Activated B cell treated with CpG ODN at 0.5 μM for 24 hours (primary cell): ENCODE data around the gene TRIM31. TPM values are rescaled to one million over a fixed set of nuclear protein-coding genes. Genes with fewer than 3 reads are reported as not detected.

Experiments
- ATAC-seq: fragments of 200-7000 bp; cut with Tn5 transposase; one replicate; pipeline ENCODE4 v1.10.0; 2021; ENCODE audit warnings: low read depth, mild to moderate bottlenecking, moderate library complexity
- CTCF ChIA-PET: fragments of 350-600 bp; sonication (Branson Sonifier 250); formaldehyde crosslinking; loops from one replicate; lab custom pipeline; 2021; ENCODE audit warnings: antibody characterized with exemption; lab: Charles Lee
- POLR2A ChIA-PET: fragments of 350-600 bp; sonication (Branson Sonifier 250); formaldehyde crosslinking; loops from one replicate; lab custom pipeline; 2021; ENCODE audit warnings: antibody characterized with exemption; lab: Charles Lee
- DNase-seq: peaks from one replicate; pipeline ENCODE4 v3.0.0; 2022
- H3K27ac Mint-ChIP-seq: one replicate; pipeline ENCODE4 v1.8.0; 2020; ENCODE audit warnings: mixed read lengths
- H3K27me3 Mint-ChIP-seq: one replicate; pipeline ENCODE4 v1.8.0; 2021; ENCODE audit warnings: mixed read lengths
- H3K36me3 Mint-ChIP-seq: one replicate; pipeline ENCODE4 v1.8.0; 2021; ENCODE audit warnings: low read depth, mixed read lengths
- H3K4me1 Mint-ChIP-seq: one replicate; pipeline ENCODE4 v1.8.0; 2021; ENCODE audit warnings: mixed read lengths
- H3K4me3 Mint-ChIP-seq: one replicate; pipeline ENCODE4 v1.8.0; 2020; ENCODE audit warnings: mild to moderate bottlenecking, mixed read lengths
- H3K9me3 Mint-ChIP-seq: one replicate; pipeline ENCODE4 v1.8.0; 2020; ENCODE audit warnings: mixed read lengths
- CTCF ChIP-seq: fragments of 200-600 bp; IDR thresholded peaks from one replicate; pipeline ENCODE4 v1.8.0; 2022; ENCODE audit warnings: antibody characterized with exemption, mild to moderate bottlenecking
- intact Hi-C: fragments of 100-400 bp; cut with micrococcal nuclease; formaldehyde crosslinking; loops from one replicate; pipeline ENCODE4 v1.15.1; 2024
- total RNA-seq: library from RNA; stranded (reverse); gene quantifications from 2 replicates; pipeline ENCODE4 v1.2.3, GENCODE V29; 2022

Gene TRIM31
- total RNA-seq, 1 donor from 2014 or later = not detected

GRCh38 chr6:30075790-30076732, 36.8 kb downstream of the TRIM31 start:
- Mint-ChIP-seq H3K9me3 (no peaks in the 10 kb centered on the region), H3K36me3 (peaks cover 3% of the 10 kb centered on the region), H3K27ac (no peak overlapping the region), H3K4me1 (peaks cover 21% of the 10 kb centered on the region), H3K4me3 (peak overlapping the region; percentile 42), H3K27me3 (peaks cover 65% of the 10 kb centered on the region)
- TF ChIP-seq CTCF = no peak
- POLR2A ChIA-PET = no interaction called here
- intact Hi-C loops = no loop called here
- CTCF ChIA-PET = no interaction called here
- DNase-seq (no peak), ATAC-seq (no peak)

GRCh38 chr6:30075094-30075789, 37.6 kb downstream of the TRIM31 start, which contains the start of gene RNF39:
Gene RNF39 (minus strand): TSS chr6:30075769. CDS start chr6:30075585, 184 bp downstream.
- ChIA-PET POLR2A (no interaction called here), CTCF (interaction anchor here (1.4 kb wide), 1 partner anchor 56 kb away, joined by 4 read pairs; no protein-coding TSS in a partner anchor)
- Mint-ChIP-seq H3K4me3 (peak within 1 kb of the TSS; percentile 42), H3K4me1 (peaks cover 29% of the 10 kb centered on the region), H3K27me3 (peaks cover 71% of the 10 kb centered on the region), H3K27ac (no peak within 1 kb of the TSS), H3K9me3 (no peaks in the 10 kb centered on the region), H3K36me3 (peaks cover 9% of the 10 kb centered on the region)
- ATAC-seq (no peak), DNase-seq (no peak)
- intact Hi-C loops = no loop called here
- no peak for TF ChIP-seq CTCF

GRCh38 chr6:30074331-30075093, 38.4 kb downstream of the TRIM31 start:
- TF ChIP-seq CTCF = no peak
- CTCF ChIA-PET = interaction anchor here (1.4 kb wide), 1 partner anchor 56 kb away, joined by 4 read pairs; no protein-coding TSS in a partner anchor
- POLR2A ChIA-PET = interaction anchor here (0.9 kb wide), 1 partner anchor 13 kb away, joined by 3 read pairs; the partner anchor contains the start of gene POLR1H
- ATAC-seq = no peak
- Mint-ChIP-seq H3K36me3 (peaks cover 17% of the 10 kb centered on the region), H3K27me3 (peaks cover 72% of the 10 kb centered on the region), H3K27ac (no peak overlapping the region), H3K4me3 (peak overlapping the region; percentile 12), H3K4me1 (peaks cover 32% of the 10 kb centered on the region), H3K9me3 (no peaks in the 10 kb centered on the region)
- DNase-seq = no peak
- intact Hi-C loops = no loop called here

GRCh38 chr6:30073489-30074235, 39.2 kb downstream of the TRIM31 start:
- Mint-ChIP-seq H3K36me3 (peaks cover 25% of the 10 kb centered on the region), H3K27me3 (peaks cover 65% of the 10 kb centered on the region), H3K4me1 (peaks cover 33% of the 10 kb centered on the region), H3K27ac (no peak overlapping the region), H3K4me3 (no peak overlapping the region), H3K9me3 (no peaks in the 10 kb centered on the region)
- intact Hi-C loops = no loop called here
- ATAC-seq = no peak
- no peak for DNase-seq
- ChIA-PET POLR2A (interaction anchor here (0.9 kb wide), 1 partner anchor 13 kb away, joined by 3 read pairs; the partner anchor contains the start of gene POLR1H), CTCF (interaction anchor here (1.4 kb wide), 1 partner anchor 57 kb away, joined by 4 read pairs; no protein-coding TSS in a partner anchor)
- TF ChIP-seq CTCF = no peak
